Right atrium auricular region (tissue), 2 donors: Measurements from ENCODE around the gene MYH10. TPM values are rescaled to one million over a fixed set of nuclear protein-coding genes. Genes with fewer than 3 reads are reported as not detected.

ENCODE experiments used
- DNase-seq: peaks from one replicate; pipeline ENCODE4 v3.0.0-alpha.2; 2019; ENCODE audit warnings: low spot score
- H3K27ac ChIP-seq, 2 donors: fragments of 200-600 bp; sonication (generic); 1 replicate in 1 of 2; 2 replicates in 1 of 2; pipeline ENCODE4 v1.5.1; 2016 to 2019
- H3K27me3 ChIP-seq, 2 donors: fragments of 200-600 bp; sonication (generic); one replicate each; pipeline versions ENCODE4 v1.5.1 to v1.6.0; 2017 to 2019
- H3K36me3 ChIP-seq: fragments of 200-600 bp; sonication (generic); one replicate; pipeline ENCODE4 v1.5.1; 2016
- H3K4me1 ChIP-seq, 2 donors: fragments of 200-600 bp; sonication (generic); one replicate each; pipeline versions ENCODE4 v1.5.1 to v1.6.0; 2017 to 2019
- H3K4me3 ChIP-seq, 2 donors: fragments of 200-600 bp; sonication (generic); 1 replicate in 1 of 2; 2 replicates in 1 of 2; pipeline ENCODE4 v1.5.1; 2017 to 2019; ENCODE audit warnings: mild to moderate bottlenecking in 1 of 2, moderate library complexity in 1 of 2
- H3K9me3 ChIP-seq, 2 donors: fragments of 200-600 bp; sonication (generic); one replicate each; pipeline ENCODE4 v1.5.1; 2019
- CTCF ChIP-seq, 2 donors: fragments of 200-600 bp; sonication (generic); IDR thresholded peaks; one replicate each; pipeline ENCODE4 v1.5.1; 2019; ENCODE audit warnings: antibody characterized with exemption in 2 of 2
- total RNA-seq, 2 donors: library from RNA; depleted of rRNA; stranded (reverse); fragments of >200 nt; gene quantifications; one replicate each; pipeline ENCODE4 v1.1.0, GENCODE V29; 2016

MYH10 gene
- total RNA-seq, 2 donors from 2014 or later: 48.9 to 49.1 TPM

GRCh38 chr17:8490256-8491023 lies 140.1 kb downstream of the MYH10 start:
- no peak for TF ChIP-seq CTCF (IDR thresholded peaks at IDR 0.05)
- Histone ChIP-seq H3K27ac (no peak overlapping the region), H3K27me3 (no peaks in the 10 kb centered on the region), H3K4me3 (no peak overlapping the region), H3K4me1 (no peaks in the 10 kb centered on the region), H3K9me3 (no peaks in the 10 kb centered on the region), H3K36me3 (peaks cover 84% of the 10 kb centered on the region)
- DNase-seq: no peak

- TF ChIP-seq CTCF (IDR thresholded peaks at IDR 0.05): no peak
- Histone ChIP-seq H3K27ac (no peak overlapping the region), H3K4me1 (no peaks in the 10 kb centered on the region), H3K4me3 (no peak overlapping the region), H3K9me3 (peaks cover 0 to 5% of the 10 kb centered on the region in 2 donors), H3K36me3 (peaks cover 83% of the 10 kb centered on the region), H3K27me3 (no peaks in the 10 kb centered on the region)
- no peak for DNase-seq
Measured at GRCh38 chr17:8489841-8490240, 140.7 kb downstream of the MYH10 start.

- Histone ChIP-seq H3K27me3 (no peaks in the 10 kb centered on the region), H3K9me3 (peaks cover 0 to 11% of the 10 kb centered on the region in 2 donors), H3K4me3 (no peak overlapping the region), H3K36me3 (peaks cover 83% of the 10 kb centered on the region), H3K4me1 (no peaks in the 10 kb centered on the region), H3K27ac (peak overlapping the region; percentile 23 to 33)
- peak; percentile 73 for DNase-seq
- no peak for TF ChIP-seq CTCF (IDR thresholded peaks at IDR 0.05)
Measured at GRCh38 chr17:8488901-8489300, 141.6 kb downstream of the MYH10 start.

GRCh38 chr17:8488491-8488890 lies 142.0 kb downstream of the MYH10 start:
- no peaks in the 10 kb centered on the region for H3K4me1 ChIP-seq
- peak overlapping the region; percentile 23 to 33 for H3K27ac ChIP-seq
- H3K36me3 ChIP-seq: peaks cover 84% of the 10 kb centered on the region
- no peak overlapping the region for H3K4me3 ChIP-seq
- DNase-seq: no peak
- TF ChIP-seq CTCF (IDR thresholded peaks at IDR 0.05): no peak
- H3K27me3 ChIP-seq: no peaks in the 10 kb centered on the region
- H3K9me3 ChIP-seq: peaks cover 0 to 11% of the 10 kb centered on the region in 2 donors

GRCh38 chr17:8487743-8488142 lies 142.8 kb downstream of the MYH10 start:
- TF ChIP-seq CTCF (IDR thresholded peaks at IDR 0.05): no peak
- Histone ChIP-seq H3K27me3 (no peaks in the 10 kb centered on the region), H3K4me1 (no peaks in the 10 kb centered on the region), H3K9me3 (peaks cover 0 to 11% of the 10 kb centered on the region in 2 donors), H3K4me3 (no peak overlapping the region), H3K36me3 (peaks cover 84% of the 10 kb centered on the region), H3K27ac (no peak overlapping the region)
- no peak for DNase-seq
